A549 (cell line): ENCODE data around the gene CLDN5. TPM values are rescaled to one million over a fixed set of nuclear protein-coding genes. Genes with fewer than 3 reads are reported as not detected.

Experiments
- ATAC-seq, 2 experiments: fragments of 200-7000 bp in 1 of 2; fragments of >200 bp in 1 of 2; cut with Nextera tagmentation in 1 of 2; cut with Tn5 transposase in 1 of 2; 3 replicates each; pipeline versions ENCODE4 v1.8.0 to v1.9.1; 2018 to 2020; ENCODE audit warnings: mild to moderate bottlenecking in 1 of 2, moderate library complexity in 1 of 2
- CTCF ChIA-PET: fragments of 300-600 bp; sonication (Branson Sonifier 250); formaldehyde crosslinking; extraction: SDS; loops from one replicate; lab custom pipeline; 2021; ENCODE audit warnings: antibody characterized with exemption, inconsistent platforms; lab: Yijun Ruan, JAX
- POLR2A ChIA-PET: fragments of 350-600 bp; formaldehyde crosslinking; extraction: SDS; loops from one replicate; lab custom pipeline; 2021; ENCODE audit warnings: antibody characterized with exemption, inconsistent platforms; lab: Yijun Ruan, JAX
- DNase-seq, 2 experiments: peaks; one replicate each; pipeline versions ENCODE4 v3.0.0 to v3.0.0-alpha.2; 2011 to 2016; ENCODE audit warnings: low read depth in 1 of 2, low spot score in 1 of 2
- FAIRE-seq: peaks from 2 replicates; lab custom pipeline; 2011; peaks lifted over from hg19 to GRCh38; lab: Jason Lieb, UNC
- H3K27ac ChIP-seq, 2 experiments: fragments of >200 bp; sonication (Bioruptor Twin); formaldehyde crosslinking; 3 replicates each; pipeline ENCODE4 v1.5.1; 2016 to 2017
- H3K4me1 ChIP-seq: fragments of >200 bp; sonication (Bioruptor Twin); formaldehyde crosslinking; 3 replicates; pipeline ENCODE4 v1.6.1; 2016
- H3K4me2 ChIP-seq: fragments of >200 bp; sonication (Bioruptor Twin); formaldehyde crosslinking; 3 replicates; pipeline ENCODE4 v1.6.1; 2016
- H3K4me3 ChIP-seq: fragments of >200 bp; sonication (Bioruptor Twin); formaldehyde crosslinking; 3 replicates; pipeline ENCODE4 v1.5.1; 2016
- H3K9me3 ChIP-seq: fragments of >200 bp; sonication (Bioruptor Twin); formaldehyde crosslinking; 3 replicates; pipeline ENCODE4 v1.6.1; 2016
- BHLHE40 ChIP-seq: IDR thresholded peaks from 2 replicates; pipeline ENCODE4 v1.6.1; 2012; ENCODE audit warnings: low read depth, low read length, inconsistent platforms
- CEBPB ChIP-seq, 2 experiments: fragments of >200 bp in 1 of 2; sonication (Bioruptor Twin) in 1 of 2; formaldehyde crosslinking in 1 of 2; IDR thresholded peaks; 2 replicates each; pipeline ENCODE4 v1.6.1; 2012 to 2016
- ESRRA ChIP-seq: fragments of 150-350 bp; IDR thresholded peaks from 2 replicates; pipeline ENCODE4 v1.6.1; 2014; ENCODE audit warnings: mild to moderate bottlenecking, low read length, borderline replicate concordance
- FOSB ChIP-seq: fragments of 250-450 bp; sonication (Bioruptor Pico); IDR thresholded peaks from 2 replicates; pipeline ENCODE4 v1.5.0; 2020; ENCODE audit warnings: mild to moderate bottlenecking, moderate library complexity
- FOXS1 ChIP-seq: fragments of 250-450 bp; sonication (Bioruptor Pico); IDR thresholded peaks from 2 replicates; pipeline ENCODE4 v1.5.0; 2020; ENCODE audit warnings: mild to moderate bottlenecking, moderate library complexity
- GATA3 ChIP-seq: IDR thresholded peaks from 2 replicates; pipeline ENCODE4 v1.6.1; 2012; ENCODE audit warnings: borderline replicate concordance
- HDAC2 ChIP-seq: fragments of 200-600 bp; sonication (generic); IDR thresholded peaks from 2 replicates; pipeline ENCODE4 v1.6.1; 2016
- HOXB13 ChIP-seq: fragments of 250-450 bp; sonication (Bioruptor Pico); IDR thresholded peaks from 2 replicates; pipeline ENCODE4 v1.5.0; 2020; ENCODE audit warnings: low read depth, mild to moderate bottlenecking, moderate library complexity
- JUN ChIP-seq, 2 experiments: fragments of >200 bp; sonication (Bioruptor Twin); formaldehyde crosslinking; IDR thresholded peaks; 2 replicates in 1 of 2; 3 replicates in 1 of 2; pipeline ENCODE4 v1.6.1; 2016 to 2017
- KDM1A ChIP-seq: fragments of 200-600 bp; sonication (generic); IDR thresholded peaks from 2 replicates; pipeline ENCODE4 v1.6.1; 2016; ENCODE audit warnings: low read depth, mild to moderate bottlenecking
- MAZ ChIP-seq: fragments of 150-350 bp; IDR thresholded peaks from 2 replicates; pipeline ENCODE4 v1.6.1; 2014; ENCODE audit warnings: antibody characterized with exemption, low read depth, low read length, borderline replicate concordance
- RAD21 ChIP-seq, 2 experiments: fragments of >200 bp in 1 of 2; sonication (Bioruptor Twin) in 1 of 2; formaldehyde crosslinking in 1 of 2; IDR thresholded peaks in 1 of 2; conservative IDR thresholded peaks in 1 of 2; 2 replicates in 1 of 2; 3 replicates in 1 of 2; pipeline ENCODE4 v1.6.1; 2012 to 2018; ENCODE audit warnings: inconsistent platforms in 1 of 2
- RCOR1 ChIP-seq: fragments of 150-350 bp; IDR thresholded peaks from 2 replicates; pipeline ENCODE4 v1.6.1; 2014; ENCODE audit warnings: antibody characterized with exemption, low read length, low read depth
- RNF2 ChIP-seq: fragments of 200-600 bp; sonication (generic); IDR thresholded peaks from 2 replicates; pipeline ENCODE4 v1.6.1; 2016; ENCODE audit warnings: low read depth, mild to moderate bottlenecking, antibody characterized with exemption, moderate library complexity, borderline replicate concordance
- SMC3 ChIP-seq: fragments of >200 bp; sonication (Bioruptor Twin); formaldehyde crosslinking; IDR thresholded peaks from 3 replicates; pipeline ENCODE4 v1.6.1; 2018; ENCODE audit warnings: inconsistent platforms
- SREBF2 ChIP-seq: fragments of 450-650 bp; IDR thresholded peaks from 2 replicates; pipeline ENCODE4 v1.6.1; 2014; ENCODE audit warnings: mild to moderate bottlenecking, moderate library complexity
- WGBS: methylation state at CpG from one replicate; pipeline ENCODE4 v1.1.6; 2017; ENCODE audit errors: missing lambda C conversion rate; 5-methylcytosine and 5-hydroxymethylcytosine counted together
- polyA plus RNA-seq, 4 experiments: library from polyadenylated mRNA; depleted of rRNA in 3 of 4; stranded (reverse); fragments of >200 nt; fragmentation: RNase III in 1 of 4; extraction: RNeasy Plus Mini Kit Qiagen cat#74134 plus additional on column Dnase treatment in 1 of 4; gene quantifications; 2 replicates in 3 of 4; 3 replicates in 1 of 4; pipeline ENCODE4 v1.2.3, GENCODE V29; 2011 to 2017
- TF ChIP-seq, protein P1 (sequence below): fragments of >200 bp; sonication (Bioruptor Twin); formaldehyde crosslinking; IDR thresholded peaks from 3 replicates; pipeline ENCODE4 v1.5.1; 2016
- TF ChIP-seq, protein P2 (sequence below): fragments of 200-600 bp; sonication (generic); IDR thresholded peaks from 2 replicates; pipeline ENCODE4 v1.6.1; 2016; ENCODE audit warnings: antibody characterized with exemption, mild to moderate bottlenecking, moderate library complexity
- TF ChIP-seq, protein P3 (sequence below): fragments of 450-650 bp; IDR thresholded peaks from 2 replicates; pipeline ENCODE4 v1.6.1; 2014; ENCODE audit warnings: antibody characterized with exemption

CLDN5 gene
- polyA plus RNA-seq, 2 of the 4 experiments (the other 2 are of a cell fraction): not detected

DNA sequence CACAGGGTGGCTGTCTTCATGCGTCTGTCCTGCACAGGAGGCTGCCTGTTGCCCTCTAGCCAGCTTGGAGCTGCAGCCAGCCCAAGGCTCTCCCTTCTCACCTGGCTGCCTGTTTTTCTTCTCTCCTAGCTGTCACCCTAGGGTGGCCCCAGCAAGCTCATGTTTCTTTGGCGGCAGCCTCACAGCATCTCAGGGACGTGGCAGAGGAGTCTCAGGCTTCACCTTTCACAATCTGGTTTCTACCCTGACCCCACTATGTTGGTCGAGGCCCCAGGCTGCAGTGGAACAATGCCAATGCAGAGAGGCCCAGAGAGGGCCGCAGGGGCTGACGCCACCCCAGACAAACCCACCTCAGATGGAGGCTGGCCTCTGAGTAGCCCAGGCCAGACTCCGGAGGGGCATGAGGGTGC, 2.5 kb upstream of the CLDN5 start:
- ChIA-PET POLR2A (no interaction called here), CTCF (interaction anchor here (0.8 to 1.3 kb wide), 2 partner anchors 90 to 103 kb away, joined by 3 read pairs; no protein-coding TSS in a partner anchor)
- FAIRE-seq (no peak), ATAC-seq (no peak), DNase-seq (no peak)
- H3K27ac ChIP-seq: no peak overlapping the region
- no peak for TF ChIP-seq FOXS1 (CRISPR knock-in tag)
- TF ChIP-seq, protein P1, sequence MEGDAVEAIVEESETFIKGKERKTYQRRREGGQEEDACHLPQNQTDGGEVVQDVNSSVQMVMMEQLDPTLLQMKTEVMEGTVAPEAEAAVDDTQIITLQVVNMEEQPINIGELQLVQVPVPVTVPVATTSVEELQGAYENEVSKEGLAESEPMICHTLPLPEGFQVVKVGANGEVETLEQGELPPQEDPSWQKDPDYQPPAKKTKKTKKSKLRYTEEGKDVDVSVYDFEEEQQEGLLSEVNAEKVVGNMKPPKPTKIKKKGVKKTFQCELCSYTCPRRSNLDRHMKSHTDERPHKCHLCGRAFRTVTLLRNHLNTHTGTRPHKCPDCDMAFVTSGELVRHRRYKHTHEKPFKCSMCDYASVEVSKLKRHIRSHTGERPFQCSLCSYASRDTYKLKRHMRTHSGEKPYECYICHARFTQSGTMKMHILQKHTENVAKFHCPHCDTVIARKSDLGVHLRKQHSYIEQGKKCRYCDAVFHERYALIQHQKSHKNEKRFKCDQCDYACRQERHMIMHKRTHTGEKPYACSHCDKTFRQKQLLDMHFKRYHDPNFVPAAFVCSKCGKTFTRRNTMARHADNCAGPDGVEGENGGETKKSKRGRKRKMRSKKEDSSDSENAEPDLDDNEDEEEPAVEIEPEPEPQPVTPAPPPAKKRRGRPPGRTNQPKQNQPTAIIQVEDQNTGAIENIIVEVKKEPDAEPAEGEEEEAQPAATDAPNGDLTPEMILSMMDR: no peak
- TF ChIP-seq HDAC2: no peak
- no peak for TF ChIP-seq RCOR1
- no peak for TF ChIP-seq FOSB (CRISPR knock-in tag)
- no peak for TF ChIP-seq BHLHE40
- TF ChIP-seq, protein P2, sequence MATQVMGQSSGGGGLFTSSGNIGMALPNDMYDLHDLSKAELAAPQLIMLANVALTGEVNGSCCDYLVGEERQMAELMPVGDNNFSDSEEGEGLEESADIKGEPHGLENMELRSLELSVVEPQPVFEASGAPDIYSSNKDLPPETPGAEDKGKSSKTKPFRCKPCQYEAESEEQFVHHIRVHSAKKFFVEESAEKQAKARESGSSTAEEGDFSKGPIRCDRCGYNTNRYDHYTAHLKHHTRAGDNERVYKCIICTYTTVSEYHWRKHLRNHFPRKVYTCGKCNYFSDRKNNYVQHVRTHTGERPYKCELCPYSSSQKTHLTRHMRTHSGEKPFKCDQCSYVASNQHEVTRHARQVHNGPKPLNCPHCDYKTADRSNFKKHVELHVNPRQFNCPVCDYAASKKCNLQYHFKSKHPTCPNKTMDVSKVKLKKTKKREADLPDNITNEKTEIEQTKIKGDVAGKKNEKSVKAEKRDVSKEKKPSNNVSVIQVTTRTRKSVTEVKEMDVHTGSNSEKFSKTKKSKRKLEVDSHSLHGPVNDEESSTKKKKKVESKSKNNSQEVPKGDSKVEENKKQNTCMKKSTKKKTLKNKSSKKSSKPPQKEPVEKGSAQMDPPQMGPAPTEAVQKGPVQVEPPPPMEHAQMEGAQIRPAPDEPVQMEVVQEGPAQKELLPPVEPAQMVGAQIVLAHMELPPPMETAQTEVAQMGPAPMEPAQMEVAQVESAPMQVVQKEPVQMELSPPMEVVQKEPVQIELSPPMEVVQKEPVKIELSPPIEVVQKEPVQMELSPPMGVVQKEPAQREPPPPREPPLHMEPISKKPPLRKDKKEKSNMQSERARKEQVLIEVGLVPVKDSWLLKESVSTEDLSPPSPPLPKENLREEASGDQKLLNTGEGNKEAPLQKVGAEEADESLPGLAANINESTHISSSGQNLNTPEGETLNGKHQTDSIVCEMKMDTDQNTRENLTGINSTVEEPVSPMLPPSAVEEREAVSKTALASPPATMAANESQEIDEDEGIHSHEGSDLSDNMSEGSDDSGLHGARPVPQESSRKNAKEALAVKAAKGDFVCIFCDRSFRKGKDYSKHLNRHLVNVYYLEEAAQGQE: no peak
- TF ChIP-seq KDM1A: no peak
- TF ChIP-seq, protein P3, sequence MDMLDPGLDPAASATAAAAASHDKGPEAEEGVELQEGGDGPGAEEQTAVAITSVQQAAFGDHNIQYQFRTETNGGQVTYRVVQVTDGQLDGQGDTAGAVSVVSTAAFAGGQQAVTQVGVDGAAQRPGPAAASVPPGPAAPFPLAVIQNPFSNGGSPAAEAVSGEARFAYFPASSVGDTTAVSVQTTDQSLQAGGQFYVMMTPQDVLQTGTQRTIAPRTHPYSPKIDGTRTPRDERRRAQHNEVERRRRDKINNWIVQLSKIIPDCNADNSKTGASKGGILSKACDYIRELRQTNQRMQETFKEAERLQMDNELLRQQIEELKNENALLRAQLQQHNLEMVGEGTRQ: no peak
- no peak for TF ChIP-seq ESRRA
- TF ChIP-seq HOXB13: no peak
- no peak for TF ChIP-seq MAZ
- TF ChIP-seq SREBF2: no peak
- TF ChIP-seq RAD21 (conservative IDR thresholded peaks at IDR 0.05 in 1 of 2, IDR thresholded peaks at IDR 0.05 in 1 of 2): no peak
- H3K4me3 ChIP-seq: no peak overlapping the region
- H3K9me3 ChIP-seq: no peaks in the 10 kb centered on the region
- 41% methylated on average over 4 of the region's 7 CpGs for WGBS
- no peaks in the 10 kb centered on the region for H3K4me1 ChIP-seq
- H3K4me2 ChIP-seq: no peak overlapping the region

DNA sequence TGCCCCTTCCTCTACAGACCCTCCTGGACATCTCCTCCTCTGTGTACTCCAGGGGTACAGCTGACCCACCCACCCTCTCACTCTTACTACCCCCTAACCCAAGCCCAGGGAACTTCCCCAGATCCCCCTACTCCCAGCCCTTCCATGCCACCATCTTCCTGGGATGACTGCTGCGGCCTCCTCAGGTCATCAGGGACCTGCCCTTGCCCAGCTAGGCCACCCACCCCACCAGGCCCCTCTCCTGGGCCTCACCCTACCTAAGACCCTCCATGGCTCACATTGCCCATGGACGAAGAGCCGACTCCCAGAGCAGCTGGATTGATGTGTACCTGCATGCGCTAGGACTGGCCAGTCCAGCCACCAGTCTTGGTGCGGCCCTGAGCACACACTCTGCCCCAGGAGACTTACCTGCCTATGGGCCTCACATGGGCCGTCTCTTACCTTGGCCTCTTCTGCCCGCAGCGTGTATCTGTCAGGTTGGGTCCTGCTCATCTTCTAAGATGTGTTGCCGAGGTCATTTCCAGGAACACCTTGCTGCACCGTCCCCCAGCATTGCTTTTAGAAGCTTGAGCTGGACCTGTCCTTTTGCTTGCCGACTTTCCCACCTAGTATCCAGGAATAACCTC, 2.0 kb upstream of the CLDN5 start:
- Histone ChIP-seq H3K4me2 (no peak overlapping the region), H3K27ac (no peak overlapping the region), H3K4me1 (no peaks in the 10 kb centered on the region), H3K9me3 (no peaks in the 10 kb centered on the region), H3K4me3 (no peak overlapping the region)
- 90% methylated on average over 6 of the region's 11 CpGs for WGBS
- FAIRE-seq: no peak
- POLR2A ChIA-PET: no interaction called here
- CTCF ChIA-PET: interaction anchor here (0.8 to 1.3 kb wide), 2 partner anchors 91 to 104 kb away, joined by 3 read pairs; no protein-coding TSS in a partner anchor
- no peak for ATAC-seq
- DNase-seq: no peak
- TF ChIP-seq SMC3: no peak
- TF ChIP-seq CEBPB (IDR thresholded peaks at IDR 0.05): no peak
- no peak for TF ChIP-seq GATA3
- TF ChIP-seq RNF2: no peak
- TF ChIP-seq JUN (IDR thresholded peaks at IDR 0.05): no peak
- TF ChIP-seq FOXS1 (CRISPR knock-in tag): no peak
- no peak for TF ChIP-seq HOXB13
